GM19035 (cell line): Measurements from ENCODE around the gene FAT4.

ENCODE experiments used
- ATAC-seq: cut with Tn5 transposase; IDR thresholded peaks from one replicate; pipeline ENCODE4 v1.9.1; 2021; ENCODE audit not compliant: unreplicated experiment

FAT4 gene, protein sequence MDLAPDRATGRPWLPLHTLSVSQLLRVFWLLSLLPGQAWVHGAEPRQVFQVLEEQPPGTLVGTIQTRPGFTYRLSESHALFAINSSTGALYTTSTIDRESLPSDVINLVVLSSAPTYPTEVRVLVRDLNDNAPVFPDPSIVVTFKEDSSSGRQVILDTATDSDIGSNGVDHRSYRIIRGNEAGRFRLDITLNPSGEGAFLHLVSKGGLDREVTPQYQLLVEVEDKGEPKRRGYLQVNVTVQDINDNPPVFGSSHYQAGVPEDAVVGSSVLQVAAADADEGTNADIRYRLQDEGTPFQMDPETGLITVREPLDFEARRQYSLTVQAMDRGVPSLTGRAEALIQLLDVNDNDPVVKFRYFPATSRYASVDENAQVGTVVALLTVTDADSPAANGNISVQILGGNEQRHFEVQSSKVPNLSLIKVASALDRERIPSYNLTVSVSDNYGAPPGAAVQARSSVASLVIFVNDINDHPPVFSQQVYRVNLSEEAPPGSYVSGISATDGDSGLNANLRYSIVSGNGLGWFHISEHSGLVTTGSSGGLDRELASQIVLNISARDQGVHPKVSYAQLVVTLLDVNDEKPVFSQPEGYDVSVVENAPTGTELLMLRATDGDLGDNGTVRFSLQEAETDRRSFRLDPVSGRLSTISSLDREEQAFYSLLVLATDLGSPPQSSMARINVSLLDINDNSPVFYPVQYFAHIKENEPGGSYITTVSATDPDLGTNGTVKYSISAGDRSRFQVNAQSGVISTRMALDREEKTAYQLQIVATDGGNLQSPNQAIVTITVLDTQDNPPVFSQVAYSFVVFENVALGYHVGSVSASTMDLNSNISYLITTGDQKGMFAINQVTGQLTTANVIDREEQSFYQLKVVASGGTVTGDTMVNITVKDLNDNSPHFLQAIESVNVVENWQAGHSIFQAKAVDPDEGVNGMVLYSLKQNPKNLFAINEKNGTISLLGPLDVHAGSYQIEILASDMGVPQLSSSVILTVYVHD (N-terminal part only)

DNA sequence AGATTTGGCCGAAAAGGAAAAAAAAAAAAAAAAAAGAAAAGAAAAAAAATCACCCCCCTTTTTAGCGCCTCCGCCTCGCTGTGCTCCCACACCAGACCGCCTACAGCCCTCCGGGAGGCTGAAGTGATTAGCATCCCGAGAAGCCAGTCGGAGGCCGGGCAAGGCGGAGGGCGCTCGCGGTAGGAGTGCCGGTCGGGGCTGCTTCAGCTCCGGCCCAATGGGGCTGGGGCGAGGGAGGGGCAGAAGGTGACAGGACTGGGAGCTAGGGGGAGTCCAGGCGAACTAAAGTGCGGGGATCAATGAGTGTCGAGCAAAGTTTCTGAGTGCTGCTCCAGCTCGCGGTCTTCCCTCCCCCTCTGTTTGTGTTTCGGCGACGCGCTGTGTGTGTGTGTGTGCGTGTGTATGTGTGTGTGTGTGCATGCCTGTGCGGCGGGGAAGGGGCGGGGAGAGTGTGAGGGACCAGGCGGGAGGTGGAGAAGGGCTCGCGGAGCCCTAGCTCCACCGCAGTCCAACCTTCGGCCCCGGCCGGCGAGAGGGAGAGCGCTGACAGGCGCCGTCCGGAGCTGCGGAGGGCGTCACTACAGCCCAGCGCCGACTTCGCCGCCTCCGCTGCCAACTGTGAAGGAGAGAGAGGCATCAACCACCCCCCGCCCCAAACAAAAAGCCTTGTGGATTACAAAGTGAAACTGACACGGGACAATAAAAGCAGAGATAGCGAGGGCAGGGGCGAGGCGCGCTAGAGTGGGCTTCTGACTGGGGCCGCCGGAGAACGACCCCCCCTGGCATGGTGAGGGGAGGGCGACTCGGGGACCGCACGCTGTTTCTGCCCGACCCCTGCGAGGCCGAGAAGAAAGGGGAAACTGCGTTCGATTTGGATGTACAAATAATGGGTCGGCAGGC is at the start of gene FAT4:
Gene FAT4 (plus strand): TSS at position 280 of the 900 bp plus-strand sequence. CDS start 1,457 bp downstream, outside the sequence.
- peak; percentile 80 for ATAC-seq

DNA sequence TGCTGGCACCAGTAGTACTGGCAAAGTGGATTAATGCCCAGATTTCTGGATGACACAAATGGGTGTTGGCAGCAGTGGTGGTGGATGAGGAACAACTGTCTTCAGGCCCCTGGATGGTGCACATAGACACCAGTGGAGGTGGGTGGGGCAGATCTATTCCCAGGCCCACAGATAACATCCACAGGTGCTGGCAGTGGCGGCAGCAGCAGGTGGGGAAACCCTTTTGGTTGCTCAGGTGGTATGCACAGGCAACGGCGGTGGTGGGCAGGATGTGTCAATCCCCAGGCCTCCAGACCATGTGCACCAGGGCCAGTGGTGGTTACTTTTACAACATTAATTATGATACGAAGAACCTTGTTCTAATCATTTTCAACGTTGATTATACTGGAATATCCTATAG is 48.9 kb upstream of the FAT4 start:
- ATAC-seq: no peak

DNA sequence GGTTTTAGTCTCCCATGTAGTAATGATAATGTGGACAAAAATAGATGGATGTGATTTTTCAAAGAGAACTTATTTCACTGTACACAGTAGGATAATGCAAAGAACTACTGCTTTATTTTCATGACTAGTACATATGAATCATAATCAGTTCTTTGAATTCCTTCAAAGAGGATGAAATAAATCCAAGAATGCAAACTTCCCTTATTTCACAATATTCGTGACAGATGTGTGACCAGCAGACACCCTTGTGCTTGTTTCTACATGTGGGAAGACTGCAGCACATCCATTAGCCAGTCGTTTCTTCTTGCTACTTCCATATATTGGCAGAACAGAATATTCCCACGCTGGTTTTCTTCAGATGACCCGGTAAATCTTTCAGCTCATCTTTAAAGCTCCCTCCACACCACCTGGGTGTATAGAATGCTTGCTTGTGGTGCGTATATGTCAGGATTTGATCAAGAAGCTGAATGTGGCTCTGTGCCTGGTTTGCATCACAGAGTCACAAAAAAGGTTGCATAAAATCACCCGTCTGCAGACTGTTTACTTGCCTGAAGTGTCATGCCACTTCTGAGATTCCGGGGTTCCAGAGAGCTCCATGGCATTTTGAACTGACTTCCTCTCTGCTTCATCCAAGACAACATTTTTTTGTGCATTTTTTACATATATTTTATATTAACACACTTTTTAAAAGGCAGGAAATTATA is 47.7 kb upstream of the FAT4 start:
- ATAC-seq: no peak

DNA sequence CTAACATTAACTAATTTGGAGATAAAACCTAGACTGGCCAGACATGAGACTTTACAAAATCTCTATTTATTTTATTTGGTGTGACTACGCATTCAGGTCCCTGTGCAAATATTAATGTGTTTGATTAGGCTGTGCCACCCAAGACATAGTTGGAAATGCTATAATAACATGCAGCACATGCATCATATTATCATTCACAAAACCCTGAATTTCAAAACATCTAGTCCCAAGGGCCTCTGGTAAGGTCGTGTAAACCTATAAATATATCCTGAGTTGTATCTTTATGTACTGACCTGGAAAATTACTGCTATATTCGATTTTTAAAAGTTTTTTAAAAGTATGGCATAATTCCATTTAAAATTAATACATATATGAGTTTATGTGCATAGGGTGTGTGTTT is 47.1 kb upstream of the FAT4 start:
- ATAC-seq: no peak

DNA sequence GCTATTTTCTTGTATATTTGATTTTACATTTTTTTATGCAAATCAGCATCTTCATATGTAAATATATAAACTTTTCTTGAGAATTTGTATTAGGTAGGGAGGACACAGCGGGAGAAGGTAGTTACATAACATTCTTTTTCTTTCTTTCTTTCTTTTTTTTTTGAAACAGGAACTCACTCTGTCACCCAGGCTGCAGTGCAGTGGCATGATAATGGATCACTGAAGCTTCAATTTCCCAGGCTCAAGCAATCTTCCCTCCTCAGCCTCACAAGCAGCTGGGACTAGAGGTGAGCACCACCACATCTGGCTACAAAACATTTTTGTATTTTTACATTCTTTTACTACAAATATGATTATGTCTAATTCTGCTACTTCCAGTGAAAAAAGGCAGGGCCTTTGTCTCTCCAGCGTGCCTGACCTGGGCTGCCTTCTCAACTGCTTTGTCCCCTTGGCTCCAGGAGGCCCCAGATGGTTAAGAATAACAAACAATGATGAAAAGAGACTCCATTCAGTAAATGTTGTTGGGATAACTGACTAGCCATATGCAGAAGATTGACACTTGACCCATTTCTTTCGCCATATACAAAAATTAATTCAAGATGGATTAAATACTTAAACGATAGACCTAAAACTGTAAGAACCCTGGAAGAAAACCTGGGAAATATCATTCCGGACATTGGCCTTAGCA is 46.5 kb upstream of the FAT4 start:
- ATAC-seq: no peak

DNA sequence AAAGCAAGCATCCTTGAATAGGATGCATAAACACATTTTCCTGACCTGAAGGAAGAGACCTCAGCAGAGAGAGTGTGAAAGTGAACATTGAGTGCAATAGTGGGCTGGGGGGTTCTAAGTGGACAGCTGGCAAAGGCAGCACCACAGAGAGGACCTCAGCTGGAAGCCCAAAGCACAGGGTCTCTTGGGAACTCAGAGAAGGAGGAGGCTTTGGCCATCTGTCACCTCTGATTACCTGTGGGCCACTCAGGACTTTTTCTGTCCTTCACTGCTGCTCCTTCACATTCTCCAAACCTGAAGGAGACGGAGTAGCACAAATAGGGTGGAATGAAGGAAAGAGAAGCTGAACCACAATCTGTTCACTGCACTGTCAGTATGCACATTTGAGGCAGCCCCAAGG is 37.9 kb upstream of the FAT4 start:
- no peak for ATAC-seq

DNA sequence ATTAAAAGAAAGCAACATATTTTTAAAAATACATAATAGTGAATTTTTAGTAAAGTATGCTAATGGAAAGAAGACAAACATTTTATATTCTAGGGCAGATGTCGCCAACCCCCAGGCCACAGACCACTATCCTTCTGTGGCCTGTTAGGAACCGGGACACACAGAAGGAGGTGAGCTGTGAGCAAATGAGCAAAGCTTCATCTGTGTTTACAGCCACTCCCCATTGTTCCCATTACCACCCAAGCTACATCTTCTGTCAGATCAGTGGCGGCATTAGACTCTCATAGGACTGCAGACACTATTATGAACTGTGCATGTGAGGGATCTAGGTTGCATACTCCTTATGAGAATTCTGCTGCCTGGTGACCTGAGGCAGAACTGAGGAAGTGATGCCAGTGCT is 37.0 kb upstream of the FAT4 start:
- ATAC-seq: no peak

DNA sequence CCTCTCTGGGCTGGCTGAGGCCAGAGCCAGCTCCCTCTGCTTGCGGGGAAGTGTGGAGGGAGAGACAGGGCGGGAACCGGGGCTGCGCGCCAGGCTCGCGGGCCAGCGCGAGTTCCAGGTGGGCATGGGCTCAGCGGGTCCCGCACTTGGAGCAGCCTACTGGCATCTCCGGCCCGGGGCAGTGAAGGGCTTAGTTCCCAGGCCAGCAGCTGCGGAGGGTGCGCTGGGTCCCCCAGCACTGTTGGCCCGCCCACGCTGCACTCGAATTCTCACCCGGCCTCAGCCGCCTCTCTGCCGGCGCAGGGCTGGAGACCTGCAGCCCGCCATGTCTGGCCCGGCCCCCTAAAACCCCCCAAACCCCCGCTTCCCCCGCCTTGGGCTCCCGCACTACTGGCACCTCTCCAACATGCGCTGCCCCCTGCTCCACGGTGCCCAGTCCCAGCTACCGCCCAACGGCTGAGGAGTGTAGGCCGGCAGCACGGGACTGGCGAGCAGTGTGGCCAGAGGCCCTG is 33.8 kb upstream of the FAT4 start:
- no peak for ATAC-seq

DNA sequence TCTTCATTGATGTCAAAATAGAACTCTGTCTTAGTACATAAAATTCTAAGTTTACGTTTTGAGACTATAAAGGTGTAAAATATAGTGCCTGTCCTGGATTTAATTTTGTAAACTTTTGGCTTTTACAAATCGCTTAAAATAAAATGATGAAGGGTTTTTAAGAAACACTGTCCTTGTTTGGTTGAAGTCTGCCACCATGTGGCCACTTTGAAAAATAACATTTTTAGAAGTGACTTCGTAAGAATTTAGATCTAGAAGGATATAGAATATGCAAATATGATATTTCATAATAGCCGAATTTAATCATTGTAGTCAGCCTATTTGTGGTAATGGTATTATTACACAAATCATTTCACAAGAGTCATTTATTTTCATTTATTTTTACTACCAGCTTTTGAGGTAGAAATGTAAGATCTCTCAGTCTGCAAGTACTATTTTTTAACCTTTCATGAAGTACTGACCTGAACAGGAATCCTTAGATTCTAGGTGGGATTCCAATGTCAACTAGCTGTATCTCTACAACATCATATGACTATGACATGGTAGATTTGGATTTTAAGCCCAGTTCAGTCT is 31.0 kb upstream of the FAT4 start:
- peak; percentile 59 for ATAC-seq

DNA sequence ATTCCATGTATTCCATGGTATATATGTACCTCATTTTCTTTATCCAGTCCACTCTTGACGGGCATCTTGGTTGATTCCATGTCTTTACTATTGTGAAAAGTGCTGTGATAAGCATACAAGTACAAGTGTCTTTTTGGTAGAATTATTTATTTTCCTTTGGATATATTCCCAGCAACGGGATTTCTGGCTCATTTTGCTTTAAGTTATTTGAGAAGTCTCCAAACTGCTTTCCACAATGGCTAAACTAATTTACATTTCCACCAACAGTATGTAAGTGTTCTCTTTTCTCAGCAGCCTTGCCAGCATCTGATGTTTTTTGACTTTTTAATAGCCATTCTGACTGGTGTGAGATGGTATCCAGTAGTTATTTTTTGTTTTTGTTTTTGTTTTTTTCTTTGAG is 17.6 kb upstream of the FAT4 start:
- no peak for ATAC-seq

DNA sequence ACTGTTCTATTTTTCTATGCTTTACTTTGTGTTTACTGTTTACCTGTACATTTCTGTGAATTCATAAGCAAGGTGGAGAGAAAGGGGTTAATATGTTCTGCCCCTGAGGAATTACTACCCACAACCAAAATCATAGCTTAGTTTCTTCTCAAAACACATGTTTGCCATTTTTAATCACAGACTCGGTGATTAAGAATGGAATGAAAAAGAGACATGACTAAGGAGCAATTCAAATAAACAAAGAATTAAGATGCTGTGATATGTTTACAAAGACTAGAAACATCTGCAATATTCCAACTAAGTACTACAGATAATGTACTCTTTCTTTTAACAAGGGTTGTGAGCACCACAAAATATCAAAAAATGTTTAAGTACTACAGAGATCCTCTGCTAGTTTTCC is 11.7 kb upstream of the FAT4 start:
- no peak for ATAC-seq

DNA sequence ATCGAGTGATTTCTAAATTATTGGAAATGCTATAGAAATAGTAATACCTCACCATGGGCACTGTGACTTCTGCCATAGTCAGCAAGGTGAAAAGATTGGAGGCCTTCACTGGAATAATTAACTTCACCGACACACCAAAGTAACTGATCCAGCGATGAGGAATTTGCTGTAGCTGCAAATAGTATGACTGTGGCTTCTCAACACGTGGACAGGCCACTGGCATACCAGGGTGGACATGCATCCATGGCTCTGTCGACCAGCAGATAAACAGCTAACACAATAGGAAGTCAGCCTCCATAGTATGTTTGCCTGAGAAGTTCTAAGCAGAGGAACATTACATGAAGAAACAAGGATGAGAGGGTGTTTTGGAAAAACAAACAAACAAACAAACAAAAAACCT is 10.9 kb upstream of the FAT4 start:
- no peak for ATAC-seq

DNA sequence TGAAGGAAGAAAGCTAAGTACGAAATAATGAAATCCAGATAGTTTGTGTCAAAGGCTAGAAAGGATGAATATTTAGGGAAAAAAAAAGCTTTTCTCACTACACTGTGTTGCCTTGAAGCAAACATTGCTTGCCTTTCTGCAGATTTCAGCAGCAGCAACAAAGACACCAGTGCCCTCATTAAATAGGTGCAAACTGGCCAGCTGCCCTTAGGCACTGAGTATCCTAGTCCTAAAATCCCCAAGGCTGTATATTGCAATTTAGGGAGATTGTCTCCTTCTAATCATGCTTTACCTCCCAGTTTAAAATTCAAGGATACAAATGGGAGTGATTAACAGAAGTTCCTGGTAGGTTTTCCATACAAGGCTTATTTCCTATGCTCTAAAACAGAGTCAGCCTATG is 8.6 kb upstream of the FAT4 start:
- no peak for ATAC-seq

DNA sequence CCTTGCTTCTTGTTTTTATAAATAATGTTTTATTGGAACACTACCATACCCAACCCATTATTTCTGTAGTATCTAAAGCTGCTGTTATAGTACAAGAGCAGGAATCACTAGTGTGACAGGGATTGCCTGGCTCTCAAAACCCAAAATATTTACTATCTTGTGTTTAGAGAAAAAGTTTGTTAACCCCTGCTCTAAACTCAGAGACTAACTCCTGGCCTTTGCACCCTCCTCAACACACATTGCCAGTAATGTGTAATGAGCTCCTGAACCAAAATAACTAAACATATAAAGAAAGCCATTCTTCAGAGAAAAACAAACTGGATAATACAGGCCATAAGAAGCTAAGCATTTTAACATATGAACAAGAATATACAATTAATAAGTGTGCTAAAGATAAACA is 8.2 kb upstream of the FAT4 start:
- no peak for ATAC-seq

DNA sequence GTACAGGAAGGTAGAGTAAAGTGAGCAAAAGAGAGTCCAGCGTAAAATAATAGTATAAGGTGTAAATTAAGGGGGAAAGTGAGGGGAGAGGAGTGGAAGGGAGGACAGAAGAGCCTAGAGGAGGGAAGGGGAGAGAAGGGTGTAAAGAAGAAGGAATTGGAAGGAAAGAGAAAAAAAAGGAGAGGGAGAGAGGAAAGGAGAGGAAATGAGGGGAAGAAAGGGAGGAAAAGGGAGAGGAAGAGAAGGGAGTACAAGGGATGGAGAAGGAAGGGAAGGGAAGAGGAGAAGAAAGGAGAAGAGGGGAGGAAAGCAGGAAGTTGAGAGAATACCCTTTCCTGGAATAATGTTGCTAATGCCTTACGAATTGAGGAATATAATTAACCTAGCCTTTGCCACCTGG is 3.3 kb upstream of the FAT4 start:
- ATAC-seq: no peak

DNA sequence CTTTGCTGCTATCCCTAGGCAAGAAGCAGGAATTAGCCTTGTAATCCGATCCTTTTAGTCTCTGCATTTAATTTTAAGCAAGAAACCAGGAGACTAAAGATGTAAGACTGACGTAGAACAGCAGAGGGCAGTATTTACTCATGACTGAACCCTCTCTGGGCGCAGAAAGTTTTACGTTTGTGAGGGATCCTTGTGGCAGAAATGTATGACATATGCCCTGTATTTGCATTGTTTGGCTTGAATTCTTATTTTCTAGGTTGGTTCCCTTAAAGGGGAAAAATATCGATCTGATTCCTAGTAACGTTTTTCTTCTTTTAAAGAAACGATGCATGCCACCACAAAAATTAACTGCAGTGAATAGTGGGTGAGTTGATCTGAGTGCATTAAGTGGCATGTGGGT is 1.3 kb upstream of the FAT4 start:
- ATAC-seq: peak; percentile 53

DNA sequence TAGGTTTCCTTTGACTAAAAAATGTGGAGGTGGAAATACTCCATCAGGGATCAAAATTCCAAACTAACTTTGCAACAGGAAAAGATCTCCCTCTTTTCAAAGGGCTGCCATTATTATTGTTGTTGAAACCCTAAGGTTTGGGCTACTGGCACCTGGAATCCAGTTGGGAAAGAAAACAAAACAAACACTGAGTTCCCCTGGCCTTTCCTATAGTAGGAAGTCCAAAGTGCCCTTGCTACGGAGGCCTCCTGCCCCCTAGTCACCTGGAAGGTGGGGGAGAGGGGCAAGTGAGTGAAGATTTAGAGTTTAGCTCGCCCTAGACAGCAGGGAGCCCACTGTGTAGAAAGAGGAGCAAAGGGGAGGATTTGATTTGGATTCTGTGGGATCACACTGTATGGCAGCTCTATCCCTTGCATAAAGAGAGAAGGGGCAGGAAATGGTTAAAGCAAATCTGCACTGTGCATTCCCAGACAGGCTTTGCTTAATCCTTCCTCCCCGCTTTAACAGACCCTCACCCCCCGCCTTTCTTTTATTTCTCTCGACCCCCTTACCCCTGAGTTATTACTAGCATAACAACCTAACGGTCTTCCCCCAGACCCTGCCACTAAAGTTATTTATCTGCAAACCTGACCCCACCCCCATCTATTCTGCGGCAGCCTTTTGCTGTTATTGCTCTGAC is 627 bp upstream of the FAT4 start:
- ATAC-seq: no peak

DNA sequence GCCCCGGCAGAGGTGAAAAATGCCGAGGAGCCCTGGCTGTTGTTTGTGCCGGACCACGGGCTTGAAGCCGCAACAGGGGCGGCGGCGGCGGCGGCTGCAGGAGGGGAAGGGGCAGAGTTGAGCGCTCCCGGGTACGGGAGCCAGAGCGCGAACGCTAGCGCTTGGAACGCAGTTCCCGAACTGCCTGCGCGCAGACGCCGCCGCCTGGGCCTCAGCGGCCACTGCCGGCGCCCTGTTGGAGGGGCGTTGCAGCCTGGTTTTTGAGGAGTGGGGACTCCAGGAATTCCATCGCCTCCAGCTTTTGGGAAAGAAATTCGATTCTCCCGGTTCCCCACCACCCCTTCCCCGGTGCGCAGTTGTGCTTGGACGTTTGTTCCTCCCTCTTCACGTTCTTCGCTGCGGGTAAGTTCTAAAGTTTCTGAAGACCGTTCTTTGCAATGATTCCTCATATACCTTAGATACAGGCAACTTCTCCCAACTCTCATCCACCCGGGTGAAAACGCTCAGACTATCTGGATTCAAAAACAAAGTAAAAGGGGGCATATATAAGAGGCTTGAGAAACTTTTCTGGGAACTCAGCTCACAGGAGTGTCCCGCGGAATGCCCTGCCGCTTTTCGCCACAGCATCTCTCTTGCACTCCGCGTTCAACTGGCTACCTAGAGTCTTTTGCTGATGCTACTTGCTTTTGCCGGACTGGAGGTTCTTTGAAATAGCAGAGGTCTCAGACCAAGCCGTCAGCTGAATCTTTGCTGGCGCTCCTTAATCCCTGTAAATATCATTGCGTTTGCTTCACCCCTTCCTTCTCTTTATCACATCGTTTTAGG is 1.0 kb downstream of the FAT4 start:
- peak; percentile 14 for ATAC-seq
